Ovary (tissue), 9 donors: ENCODE measurements around the gene KCTD3. TPM values are rescaled to one million over a fixed set of nuclear protein-coding genes. Genes with fewer than 3 reads are reported as not detected.
A peak's percentile ranks its signal among the peaks of the same experiment; 100 is the strongest.

ENCODE experiments used
- DNase-seq, 5 donors: peaks; one replicate each; pipeline ENCODE4 v3.0.0-alpha.2; 2019 to 2020
- H3K27ac ChIP-seq, 2 donors: fragments of 200-600 bp; one replicate each; pipeline versions ENCODE4 v1.5.1 to v1.8.0; 2019 to 2022
- H3K27me3 ChIP-seq: fragments of 200-600 bp; one replicate; pipeline ENCODE4 v1.8.0; 2022
- H3K36me3 ChIP-seq: fragments of 200-600 bp; sonication (generic); one replicate; pipeline ENCODE4 v1.5.1; 2019
- H3K4me1 ChIP-seq: one replicate; pipeline ENCODE4 v1.8.1; 2013; ENCODE audit warnings: mild to moderate bottlenecking, moderate library complexity; ENCODE audit not compliant: insufficient read depth
- H3K4me3 ChIP-seq: fragments of 200-600 bp; sonication (generic); one replicate; pipeline ENCODE4 v1.5.1; 2017
- H3K9me3 ChIP-seq, 2 donors: fragments of 200-600 bp in 1 of 2; sonication (generic) in 1 of 2; one replicate each; pipeline versions ENCODE4 v1.5.1 to v1.8.1; 2013 to 2019; ENCODE audit warnings: mild to moderate bottlenecking in 1 of 2, moderate library complexity in 1 of 2
- EP300 ChIP-seq: sonication (generic); formaldehyde crosslinking; IDR thresholded peaks from one replicate; pipeline ENCODE4 v1.6.1; 2017; ENCODE audit warnings: antibody characterized with exemption
- POLR2A ChIP-seq: fragments of 450-650 bp; IDR thresholded peaks from one replicate; pipeline ENCODE4 v1.6.1; 2017; ENCODE audit warnings: antibody characterized with exemption, mild to moderate bottlenecking, moderate library complexity
- WGBS, 3 donors: extraction: QIAGEN DNeasy Blood & Tissue Kit in 1 of 3; methylation state at CpG; one replicate each; pipeline versions ENCODE4 v1.1.5 to v1.1.7; 2013 to 2017; 5-methylcytosine and 5-hydroxymethylcytosine counted together
- intact Hi-C, 4 donors: fragments of 100-400 bp; cut with DNase I; formaldehyde crosslinking; loops; one replicate each; pipeline versions ENCODE4 v1.11.0 to v1.15.1; 2022 to 2023
- polyA plus RNA-seq, 2 donors: library from polyadenylated mRNA; stranded (reverse); fragments of 200-250 nt in 1 of 2; fragments of 350-450 nt in 1 of 2; fragmentation: Illumina TruSeq in 1 of 2; extraction: RNeasy Lipid Tissue Mini Kit (QIAGEN cat#74804) in 1 of 2; gene quantifications; one replicate each; pipeline ENCODE4 v1.2.3, GENCODE V29; 2013 to 2014
- total RNA-seq, 7 donors: library from RNA; depleted of rRNA in 2 of 7; stranded (reverse); fragments of >200 nt in 2 of 7; fragmentation: NEBNext Ultra II Directional in 3 of 7; extraction: Animal tissue kit (Norgen Biotek cat#: 25700) in 3 of 7; gene quantifications; one replicate each; pipeline versions ENCODE4 v1.1.0 to v1.2.4, GENCODE V29; 2016 to 2023
- TF ChIP-seq, protein P1 (sequence below), 3 donors: fragments of 450-650 bp in 2 of 3; fragments of 200-600 bp in 1 of 3; IDR thresholded peaks; one replicate each; pipeline versions ENCODE4 v1.5.1 to v1.8.0; 2016 to 2022; ENCODE audit warnings: antibody characterized with exemption in 3 of 3, mild to moderate bottlenecking in 1 of 3
- donor health status: DM: no; HTN: no; CAD: no; lungs with moderate emphysema.
- donor health status: DM: no; HTN: no; CAD: no.
- donor health status: Bipolar disorder and iron deficiency.
- donor health status: DM: yes; HTN: yes; CAD: no.
- donor health status: DM: no; HTN: no; CAD: no.
- donor health status: DM: yes; HTN: yes; CAD: no.

KCTD3 gene
- total and polyA plus RNA-seq, 9 donors, result 23.8 to 39.1 (median 28.9) TPM

DNA sequence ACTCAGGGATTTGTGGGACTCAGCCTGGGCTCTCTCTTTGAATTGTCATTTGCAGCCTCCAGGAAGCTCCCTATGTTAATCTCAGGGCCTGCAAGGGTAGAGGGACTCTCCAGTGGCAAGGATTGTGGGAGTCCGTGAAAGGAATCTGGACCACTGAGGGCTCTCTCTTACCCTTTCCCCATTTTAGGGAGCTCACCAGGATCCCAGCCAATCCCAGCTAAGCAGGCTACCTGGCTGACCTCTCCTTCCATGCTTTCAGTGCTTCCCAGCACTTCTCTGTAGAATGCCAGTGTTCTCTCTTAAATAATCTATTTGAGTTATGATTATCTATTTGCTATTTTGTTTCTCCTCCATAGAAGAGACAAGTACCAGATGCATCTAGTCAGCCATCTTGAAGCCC lies 9.6 kb upstream of the KCTD3 start:
- Histone ChIP-seq H3K4me3 (no peak overlapping the region), H3K9me3 (no peaks in the 10 kb centered on the region), H3K27me3 (no peaks in the 10 kb centered on the region), H3K4me1 (no peaks in the 10 kb centered on the region), H3K36me3 (no peaks in the 10 kb centered on the region), H3K27ac (no peak overlapping the region)
- intact Hi-C loops, result no loop called here
- TF ChIP-seq, protein P1, sequence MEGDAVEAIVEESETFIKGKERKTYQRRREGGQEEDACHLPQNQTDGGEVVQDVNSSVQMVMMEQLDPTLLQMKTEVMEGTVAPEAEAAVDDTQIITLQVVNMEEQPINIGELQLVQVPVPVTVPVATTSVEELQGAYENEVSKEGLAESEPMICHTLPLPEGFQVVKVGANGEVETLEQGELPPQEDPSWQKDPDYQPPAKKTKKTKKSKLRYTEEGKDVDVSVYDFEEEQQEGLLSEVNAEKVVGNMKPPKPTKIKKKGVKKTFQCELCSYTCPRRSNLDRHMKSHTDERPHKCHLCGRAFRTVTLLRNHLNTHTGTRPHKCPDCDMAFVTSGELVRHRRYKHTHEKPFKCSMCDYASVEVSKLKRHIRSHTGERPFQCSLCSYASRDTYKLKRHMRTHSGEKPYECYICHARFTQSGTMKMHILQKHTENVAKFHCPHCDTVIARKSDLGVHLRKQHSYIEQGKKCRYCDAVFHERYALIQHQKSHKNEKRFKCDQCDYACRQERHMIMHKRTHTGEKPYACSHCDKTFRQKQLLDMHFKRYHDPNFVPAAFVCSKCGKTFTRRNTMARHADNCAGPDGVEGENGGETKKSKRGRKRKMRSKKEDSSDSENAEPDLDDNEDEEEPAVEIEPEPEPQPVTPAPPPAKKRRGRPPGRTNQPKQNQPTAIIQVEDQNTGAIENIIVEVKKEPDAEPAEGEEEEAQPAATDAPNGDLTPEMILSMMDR (IDR thresholded peaks at IDR 0.05), result no peak
- TF ChIP-seq POLR2A (no peak), EP300 (no peak)
- no peak for DNase-seq
- 87 to 100% (median 95%) methylated on average over 1 of the region's 1 CpG for WGBS, 3 donors

- H3K4me3 ChIP-seq, result no peak overlapping the region
- intact Hi-C loops, result no loop called here
- H3K36me3 ChIP-seq, result no peaks in the 10 kb centered on the region
- TF ChIP-seq EP300 (no peak), POLR2A (no peak)
- TF ChIP-seq, protein P1 (IDR thresholded peaks at IDR 0.05), result no peak
- H3K27ac ChIP-seq, result no peak overlapping the region
- no peaks in the 10 kb centered on the region for H3K9me3 ChIP-seq
- 74 to 80% (median 75%) methylated on average over 4 of the region's 4 CpGs for WGBS, 3 donors
- no peaks in the 10 kb centered on the region for H3K27me3 ChIP-seq
- no peak for DNase-seq
- no peaks in the 10 kb centered on the region for H3K4me1 ChIP-seq
Measured at GRCh38 chr1:215557992-215558626, 9.0 kb upstream of the KCTD3 start.

GRCh38 chr1:215567491-215568298 lies 591 bp downstream of the KCTD3 start:
- Histone ChIP-seq H3K9me3 (no peaks in the 10 kb centered on the region), H3K27me3 (no peaks in the 10 kb centered on the region), H3K36me3 (no peaks in the 10 kb centered on the region), H3K27ac (peak overlapping the region; percentile 95 to 96), H3K4me3 (peak overlapping the region; percentile 52), H3K4me1 (peaks cover 6% of the 10 kb centered on the region)
- DNase-seq, result peak; percentile 36 to 64 (median 50)
- intact Hi-C loops, result no loop called here
- WGBS, 3 donors, result 1% methylated on average over 34 to 63 of the region's 63 CpGs
- TF ChIP-seq, protein P1 (IDR thresholded peaks at IDR 0.05), result no peak
- no peak for TF ChIP-seq EP300
- TF ChIP-seq POLR2A, result no peak

GRCh38 chr1:215568299-215568692 lies 1.2 kb downstream of the KCTD3 start:
- WGBS, 3 donors, result 0 to 2% (median 1%) methylated on average over 5 of the region's 5 CpGs
- Histone ChIP-seq H3K4me1 (peaks cover 6% of the 10 kb centered on the region), H3K27me3 (no peaks in the 10 kb centered on the region), H3K27ac (peak overlapping the region; percentile 95 to 96), H3K36me3 (no peaks in the 10 kb centered on the region), H3K4me3 (peak overlapping the region; percentile 52), H3K9me3 (no peaks in the 10 kb centered on the region)
- peak; percentile 23 to 49 (median 32) for DNase-seq
- intact Hi-C loops, result no loop called here
- no peak for TF ChIP-seq EP300
